PC-3 (cell line): ENCODE measurements around the gene EPB41L5.

ENCODE experiments used
- EZH2 ChIP-seq: fragments of 300-600 bp; sonication (generic); IDR thresholded peaks from one replicate; pipeline ENCODE4 v1.6.1; 2017; ENCODE audit warnings: antibody characterized with exemption, mild to moderate bottlenecking, low read length; ENCODE audit not compliant: unreplicated experiment
- EZH2phosphoT487 ChIP-seq: fragments of 300-600 bp; sonication (generic); IDR thresholded peaks from 2 replicates; pipeline ENCODE4 v1.6.1; 2018; ENCODE audit warnings: mild to moderate bottlenecking, antibody characterized with exemption, low read length, borderline replicate concordance
- TF ChIP-seq, protein P1 (sequence below): fragments of 300-600 bp; sonication (generic); conservative IDR thresholded peaks from 2 replicates; pipeline ENCODE4 v1.5.1; 2017; ENCODE audit warnings: antibody characterized with exemption, low read depth, mild to moderate bottlenecking, low read length

DNA sequence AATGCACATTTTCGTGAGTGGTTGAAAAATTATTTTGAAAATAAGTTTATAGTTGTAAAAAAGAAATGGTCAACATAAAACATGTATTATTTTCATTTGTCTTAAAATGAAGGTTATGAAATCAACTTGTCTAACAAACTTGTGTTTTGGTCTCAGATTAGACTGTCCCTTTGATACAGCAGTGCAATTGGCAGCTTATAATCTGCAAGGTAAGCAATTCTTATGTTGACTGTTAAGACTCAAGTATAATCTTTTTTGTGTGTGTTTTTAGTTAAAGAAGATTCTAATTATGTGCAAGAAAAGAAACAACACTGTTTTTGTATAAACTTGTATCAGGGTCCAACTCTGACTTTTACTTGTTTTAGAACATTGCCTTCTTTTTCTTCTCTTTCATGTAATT lies 62.7 kb downstream of the EPB41L5 start:
- TF ChIP-seq, protein P1, sequence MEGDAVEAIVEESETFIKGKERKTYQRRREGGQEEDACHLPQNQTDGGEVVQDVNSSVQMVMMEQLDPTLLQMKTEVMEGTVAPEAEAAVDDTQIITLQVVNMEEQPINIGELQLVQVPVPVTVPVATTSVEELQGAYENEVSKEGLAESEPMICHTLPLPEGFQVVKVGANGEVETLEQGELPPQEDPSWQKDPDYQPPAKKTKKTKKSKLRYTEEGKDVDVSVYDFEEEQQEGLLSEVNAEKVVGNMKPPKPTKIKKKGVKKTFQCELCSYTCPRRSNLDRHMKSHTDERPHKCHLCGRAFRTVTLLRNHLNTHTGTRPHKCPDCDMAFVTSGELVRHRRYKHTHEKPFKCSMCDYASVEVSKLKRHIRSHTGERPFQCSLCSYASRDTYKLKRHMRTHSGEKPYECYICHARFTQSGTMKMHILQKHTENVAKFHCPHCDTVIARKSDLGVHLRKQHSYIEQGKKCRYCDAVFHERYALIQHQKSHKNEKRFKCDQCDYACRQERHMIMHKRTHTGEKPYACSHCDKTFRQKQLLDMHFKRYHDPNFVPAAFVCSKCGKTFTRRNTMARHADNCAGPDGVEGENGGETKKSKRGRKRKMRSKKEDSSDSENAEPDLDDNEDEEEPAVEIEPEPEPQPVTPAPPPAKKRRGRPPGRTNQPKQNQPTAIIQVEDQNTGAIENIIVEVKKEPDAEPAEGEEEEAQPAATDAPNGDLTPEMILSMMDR, result no peak
- TF ChIP-seq EZH2phosphoT487 (no peak), EZH2 (no peak)
